Stomach (tissue), 4 donors: ENCODE results near the gene RNF5.

Experiments used
- CTCF ChIP-seq, 7 experiments: fragments of 450-650 bp in 4 of 7; fragments of 200-600 bp in 3 of 7; sonication (generic) in 3 of 7; IDR thresholded peaks; one replicate each; pipeline ENCODE4 v1.5.1; 2016 to 2019; ENCODE audit warnings: antibody characterized with exemption in 7 of 7, control low read depth in 2 of 7, mild to moderate bottlenecking in 1 of 7
- POLR2AphosphoS5 ChIP-seq, 3 donors: sonication (generic); formaldehyde crosslinking; IDR thresholded peaks; one replicate each; pipeline ENCODE4 v1.6.1; 2016; ENCODE audit warnings: antibody characterized with exemption in 3 of 3

DNA sequence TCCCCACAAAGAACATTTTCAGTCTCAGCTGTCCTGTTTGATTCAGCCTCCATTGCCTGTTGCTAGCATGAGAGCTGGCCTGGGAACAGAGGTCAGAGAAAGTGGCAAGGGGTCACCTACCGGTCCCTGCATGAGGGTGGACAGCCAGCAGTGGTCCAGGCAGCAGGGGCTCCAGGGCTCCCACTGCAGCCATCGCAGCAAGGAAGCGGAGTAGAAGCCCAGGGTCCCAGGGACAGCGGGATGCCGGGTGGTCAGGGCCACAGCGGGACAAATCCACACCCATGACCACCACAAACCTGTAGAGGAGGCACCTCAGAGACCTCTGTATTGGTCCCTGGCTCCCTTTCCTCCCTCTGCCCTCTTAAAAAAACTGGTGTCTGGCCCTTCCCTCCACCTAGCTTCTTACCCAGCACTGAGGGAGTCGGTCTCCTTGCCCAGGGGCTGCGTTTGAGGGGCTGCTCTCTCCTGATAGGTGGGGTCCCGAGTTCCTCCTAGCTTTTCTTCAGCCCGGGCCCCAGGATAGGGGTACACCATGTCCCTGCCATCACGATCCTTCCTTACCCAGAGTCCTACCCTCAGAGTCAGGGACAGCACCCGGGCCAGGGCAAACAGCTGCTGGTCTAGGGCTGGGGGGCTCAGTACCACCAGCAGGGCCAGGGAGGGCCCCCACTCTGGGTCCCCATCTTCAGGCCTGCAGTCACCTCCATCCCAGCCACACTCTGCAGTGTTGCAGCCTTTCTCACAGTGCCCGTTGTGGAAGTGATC, 22.7 kb downstream of the RNF5 start:
- no peak for TF ChIP-seq CTCF (IDR thresholded peaks at IDR 0.05)
- TF ChIP-seq POLR2AphosphoS5 (IDR thresholded peaks at IDR 0.05), result no peak
